Ectodermal cell (in vitro differentiated cells): Measurements from ENCODE around the gene KAT8.
"Not testable (repeated sequence)": the region's sequence is repeated elsewhere in the genome, so short reads cannot be mapped to it uniquely, and the experiment has no call there.

Source experiments
- H3K27ac ChIP-seq: 2 replicates; pipeline ENCODE4 v1.7.0; 2013; ENCODE audit warnings: mild to moderate bottlenecking, low read depth, low read length; ENCODE audit not compliant: insufficient read depth, poor library complexity, severe bottlenecking
- H3K27me3 ChIP-seq: 2 replicates; pipeline ENCODE4 v1.7.0; 2013; ENCODE audit warnings: mild to moderate bottlenecking, low read length; ENCODE audit not compliant: insufficient read depth, control insufficient read depth, poor library complexity, severe bottlenecking
- H3K36me3 ChIP-seq: one replicate; pipeline ENCODE4 v1.7.0; 2013; ENCODE audit warnings: low read length; ENCODE audit not compliant: control insufficient read depth, insufficient read depth
- H3K4me1 ChIP-seq: one replicate; pipeline ENCODE4 v1.7.0; 2013; ENCODE audit warnings: low read length; ENCODE audit not compliant: control insufficient read depth, insufficient read depth
- H3K4me3 ChIP-seq: 2 replicates; pipeline ENCODE4 v1.7.0; 2013; ENCODE audit warnings: low read depth, low read length, control low read depth; ENCODE audit not compliant: insufficient read depth
- H3K9me3 ChIP-seq: 2 replicates; pipeline ENCODE4 v1.7.0; 2013; ENCODE audit warnings: mild to moderate bottlenecking, low read length, moderate library complexity; ENCODE audit not compliant: control insufficient read depth
- WGBS, 2 experiments: methylation state at CpG; one replicate each; pipeline ENCODE4 v1.1.7; 2013; ENCODE audit warnings: missing lambda C conversion rate in 2 of 2; 5-methylcytosine and 5-hydroxymethylcytosine counted together

The KAT8 gene

DNA sequence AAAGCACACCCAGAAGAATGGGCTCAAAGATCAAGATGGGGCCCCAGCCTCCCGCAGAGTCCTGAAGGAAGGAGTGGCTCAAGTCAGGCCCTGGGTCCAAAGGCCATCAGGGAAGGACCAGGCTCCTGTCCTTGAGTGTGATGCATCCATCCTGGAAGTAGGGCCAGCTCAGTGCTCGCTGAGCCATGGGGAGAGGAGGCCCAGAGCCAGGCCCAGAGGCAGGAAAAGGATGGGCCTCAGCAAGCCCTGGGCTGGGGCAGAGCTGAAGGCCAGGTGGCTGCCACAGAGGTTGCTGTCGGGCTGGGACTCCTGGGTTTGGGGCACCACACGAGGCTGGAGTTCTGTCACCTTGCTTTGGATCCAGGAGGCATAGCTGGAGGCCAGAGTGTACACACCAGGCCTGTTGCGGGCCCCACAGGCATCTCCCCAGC lies 14.4 kb downstream of the KAT8 start:
- peaks cover 14% of the 10 kb centered on the region for H3K4me1 ChIP-seq
- H3K9me3 ChIP-seq: no peaks in the 10 kb centered on the region
- 95 to 96% methylated on average over 5 of the region's 5 CpGs for WGBS, 2 experiments
- peaks cover 5% of the 10 kb centered on the region for H3K36me3 ChIP-seq
- no peak overlapping the region for H3K27ac ChIP-seq
- H3K4me3 ChIP-seq: no peak overlapping the region
- no peaks in the 10 kb centered on the region for H3K27me3 ChIP-seq

DNA sequence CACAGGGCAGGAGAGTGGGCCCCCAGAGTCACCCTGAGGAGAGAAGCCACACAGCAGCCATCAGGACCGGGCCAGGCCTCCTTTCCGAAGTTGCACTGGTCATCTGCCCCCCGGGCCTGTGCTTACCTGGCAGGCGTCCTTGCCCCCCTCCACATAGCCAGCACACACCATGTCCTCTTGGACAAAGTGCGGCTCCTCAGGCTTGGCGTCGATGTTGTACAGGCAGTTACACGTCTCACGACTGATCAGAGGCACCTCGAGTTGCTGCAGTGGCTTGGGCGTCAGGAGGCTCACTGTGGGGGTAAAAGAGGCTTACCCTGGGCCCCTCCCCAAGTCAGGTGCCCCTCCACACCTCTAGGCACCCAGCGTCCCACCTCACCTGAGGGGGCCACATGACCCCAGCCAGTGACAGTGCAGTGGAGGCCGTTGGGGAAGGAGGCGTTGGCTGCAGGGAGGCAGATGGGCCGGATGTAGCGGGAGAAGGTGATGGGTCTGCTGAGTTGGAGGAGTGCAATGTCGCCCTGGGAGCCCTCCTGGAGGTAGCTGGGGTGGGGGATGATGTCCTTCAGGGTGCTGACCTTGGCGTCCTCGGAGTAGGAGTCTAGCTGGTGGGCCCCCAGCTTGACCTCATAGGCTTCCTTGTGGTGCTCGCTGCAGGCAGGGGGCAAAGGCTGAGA lies 15.0 kb downstream of the KAT8 start:
- 94 to 96% methylated on average over 20 of the region's 20 CpGs for WGBS, 2 experiments
- H3K4me3 ChIP-seq: no peak overlapping the region
- H3K36me3 ChIP-seq: peaks cover 4% of the 10 kb centered on the region
- H3K27me3 ChIP-seq: no peaks in the 10 kb centered on the region
- H3K27ac ChIP-seq: no peak overlapping the region
- no peaks in the 10 kb centered on the region for H3K9me3 ChIP-seq
- peaks cover 14% of the 10 kb centered on the region for H3K4me1 ChIP-seq

DNA sequence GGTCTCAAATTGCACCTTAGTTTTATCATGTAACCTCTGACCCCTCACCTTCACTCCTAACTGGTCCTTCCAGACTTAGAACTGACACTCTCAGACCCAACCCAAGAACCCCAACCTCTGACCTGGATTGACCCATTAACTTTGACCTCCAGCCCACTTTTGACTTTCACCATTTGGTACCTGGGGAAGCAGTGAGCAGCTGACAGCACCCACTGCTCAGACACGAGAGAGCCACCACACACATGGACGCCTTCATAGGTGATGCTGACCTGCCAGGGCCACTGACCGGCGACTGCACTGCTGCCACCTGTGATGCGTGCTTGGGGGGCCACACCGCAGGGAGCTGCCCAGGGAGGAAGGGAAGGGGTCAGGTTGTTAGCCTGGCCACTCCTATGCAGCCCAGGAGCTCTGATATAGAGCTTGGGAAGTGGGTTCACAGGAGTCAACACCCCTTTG lies 15.6 kb downstream of the KAT8 start:
- Histone ChIP-seq H3K4me3 (no peak overlapping the region), H3K27ac (no peak overlapping the region), H3K4me1 (peaks cover 14% of the 10 kb centered on the region), H3K36me3 (no peaks in the 10 kb centered on the region), H3K27me3 (no peaks in the 10 kb centered on the region), H3K9me3 (no peaks in the 10 kb centered on the region)
- 93 to 94% methylated on average over 6 of the region's 6 CpGs for WGBS, 2 experiments

DNA sequence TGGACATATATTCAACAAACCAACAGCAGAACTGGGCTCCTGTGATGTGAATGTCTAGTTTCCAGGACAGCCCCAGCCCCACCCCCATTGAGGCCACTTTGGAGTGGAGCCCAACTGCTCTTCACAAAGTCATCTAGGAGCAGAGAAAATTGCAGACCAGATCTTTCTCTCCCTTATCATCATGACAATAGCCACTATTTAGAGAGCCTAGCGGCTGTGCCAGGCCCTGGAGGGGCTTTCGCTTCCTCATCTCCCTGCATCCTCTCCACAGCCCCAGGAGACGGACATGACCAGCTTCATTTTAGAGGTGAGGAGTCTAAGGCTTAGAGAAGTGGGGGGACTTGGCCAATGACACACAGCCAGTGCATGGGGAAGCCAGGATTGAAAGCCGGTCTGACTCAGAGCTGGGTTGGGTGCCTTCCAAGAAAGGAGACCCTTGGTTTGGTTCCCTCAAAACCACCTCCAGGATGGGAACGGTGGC lies 16.7 kb downstream of the KAT8 start:
- Histone ChIP-seq H3K4me1 (peaks cover 17% of the 10 kb centered on the region), H3K4me3 (no peak overlapping the region), H3K9me3 (no peaks in the 10 kb centered on the region), H3K27ac (no peak overlapping the region), H3K36me3 (no peaks in the 10 kb centered on the region), H3K27me3 (no peaks in the 10 kb centered on the region)
- WGBS, 2 experiments: 39 to 44% methylated on average over 5 of the region's 5 CpGs

DNA sequence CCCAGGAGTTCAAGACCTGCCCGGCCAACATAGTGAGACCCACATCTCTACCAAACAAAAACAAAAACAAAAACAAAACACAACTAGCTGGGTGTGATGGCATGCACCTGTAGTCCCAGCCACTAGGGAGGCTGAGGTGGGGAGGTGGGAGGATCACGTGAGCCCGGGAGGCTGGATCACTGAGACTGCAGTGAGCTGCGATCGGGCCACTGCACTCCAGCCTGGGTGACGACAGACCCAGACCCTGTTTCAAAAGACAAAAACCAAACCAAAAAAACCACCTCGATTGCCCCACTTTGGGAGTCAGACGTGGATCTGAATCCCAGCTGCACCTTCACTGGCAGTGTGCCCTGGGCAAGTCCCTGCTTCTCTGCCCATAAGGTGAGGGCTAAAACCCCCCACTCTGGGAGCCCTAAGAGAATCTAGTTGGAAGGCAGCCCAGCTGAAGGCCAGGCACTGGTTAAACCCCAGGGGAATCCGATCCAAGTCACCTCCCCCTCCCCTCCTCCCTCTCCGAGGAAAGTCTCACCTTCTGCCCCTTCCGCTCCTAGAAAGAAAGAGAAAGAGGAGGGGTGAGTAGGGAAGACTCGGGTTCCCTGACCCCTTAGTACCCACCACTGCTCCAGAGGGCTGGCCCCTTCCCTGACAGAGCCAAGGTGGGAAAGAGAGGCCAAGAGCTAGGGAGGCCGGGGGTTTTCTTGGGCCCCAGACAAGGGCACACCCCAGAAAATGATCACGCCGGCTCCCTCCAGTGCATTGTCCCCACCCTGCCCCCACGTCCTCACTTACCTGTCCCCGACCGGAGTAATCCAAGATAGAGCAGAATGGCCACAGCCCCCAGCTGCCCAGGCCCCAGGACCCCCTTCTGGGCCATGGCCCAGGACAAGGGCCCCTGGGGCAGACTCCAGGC lies 17.4 kb downstream of the KAT8 start:
- Histone ChIP-seq H3K27me3 (no peaks in the 10 kb centered on the region), H3K9me3 (no peaks in the 10 kb centered on the region), H3K36me3 (no peaks in the 10 kb centered on the region), H3K27ac (no peak overlapping the region), H3K4me3 (peak overlapping the region; percentile 29), H3K4me1 (peaks cover 17% of the 10 kb centered on the region)
- WGBS, 2 experiments: 12 to 21% methylated on average over 16 to 18 of the region's 18 CpGs

DNA sequence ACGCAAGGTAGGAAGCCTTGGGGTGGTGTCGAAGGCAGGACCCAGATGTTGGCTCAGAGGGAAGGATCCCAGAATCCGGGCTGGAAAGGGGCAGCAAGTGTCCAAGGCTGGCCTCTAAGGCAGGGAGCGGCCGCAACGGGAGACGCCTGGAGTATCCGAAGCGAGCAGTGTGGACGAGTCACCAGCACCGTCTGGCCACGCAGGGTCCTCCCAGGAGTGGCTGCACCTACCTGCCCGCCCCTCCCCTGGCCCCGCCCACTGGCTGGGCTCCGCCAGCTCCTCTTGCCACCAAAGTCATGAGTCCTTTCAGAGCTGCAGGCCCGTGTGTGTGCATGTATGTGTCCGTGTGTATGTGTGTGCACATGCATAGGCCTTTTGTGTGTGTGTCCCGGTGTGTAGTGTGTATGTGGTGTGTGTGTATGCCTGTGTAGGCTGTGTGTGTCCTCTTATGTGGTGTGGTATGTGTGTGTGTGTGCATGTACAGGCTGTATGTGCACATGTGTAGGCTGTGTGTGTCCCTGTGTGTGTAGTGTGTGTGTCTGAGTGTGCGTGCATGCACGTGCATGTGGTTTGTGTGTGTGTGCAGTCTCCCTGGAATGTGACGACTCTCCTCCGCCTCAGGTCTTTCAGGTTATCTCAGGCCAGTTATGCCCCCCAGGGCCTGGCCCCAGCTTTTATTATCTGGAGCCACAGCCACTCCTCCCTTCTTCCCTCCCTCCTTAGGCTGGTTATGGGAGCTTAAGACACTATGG lies 18.2 kb downstream of the KAT8 start, which contains the start of gene PRSS8:
Gene PRSS8 (minus strand): TSS at position 193 of the 752 bp plus-strand sequence. CDS start 229 bp downstream, outside the sequence.
- no peaks in the 10 kb centered on the region for H3K36me3 ChIP-seq
- WGBS, 2 experiments: 39 to 41% methylated on average over 22 of the region's 22 CpGs
- no peaks in the 10 kb centered on the region for H3K27me3 ChIP-seq
- H3K4me3 ChIP-seq: peak within 1 kb of the TSS; percentile 29
- H3K4me1 ChIP-seq: peaks cover 17% of the 10 kb centered on the region
- H3K27ac ChIP-seq: no peak within 1 kb of the TSS
- H3K9me3 ChIP-seq: no peaks in the 10 kb centered on the region

DNA sequence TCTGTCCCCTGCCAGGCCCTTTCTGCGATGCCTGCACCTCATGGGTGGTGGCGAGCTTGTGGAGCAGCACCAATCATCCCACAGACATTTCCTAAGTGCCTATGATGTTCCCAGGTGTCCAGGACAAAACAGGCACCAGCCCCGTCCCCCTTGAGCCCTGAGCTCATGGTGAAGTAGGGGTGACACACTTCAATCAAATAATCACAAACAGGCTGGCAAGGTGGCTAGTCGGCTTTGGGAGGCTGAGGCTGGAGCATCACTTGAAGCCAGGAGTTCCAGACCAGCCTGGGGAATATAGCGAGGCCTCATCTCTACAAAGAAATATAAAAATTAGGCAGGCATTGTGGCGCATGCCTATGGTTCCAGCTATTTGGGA lies 18.8 kb downstream of the KAT8 start:
- 91 to 92% methylated on average over 6 of the region's 6 CpGs for WGBS, 2 experiments
- no peaks in the 10 kb centered on the region for H3K9me3 ChIP-seq
- no peak overlapping the region for H3K27ac ChIP-seq
- no peaks in the 10 kb centered on the region for H3K36me3 ChIP-seq
- H3K27me3 ChIP-seq: no peaks in the 10 kb centered on the region
- peaks cover 22% of the 10 kb centered on the region for H3K4me1 ChIP-seq
- H3K4me3 ChIP-seq: no peak overlapping the region

DNA sequence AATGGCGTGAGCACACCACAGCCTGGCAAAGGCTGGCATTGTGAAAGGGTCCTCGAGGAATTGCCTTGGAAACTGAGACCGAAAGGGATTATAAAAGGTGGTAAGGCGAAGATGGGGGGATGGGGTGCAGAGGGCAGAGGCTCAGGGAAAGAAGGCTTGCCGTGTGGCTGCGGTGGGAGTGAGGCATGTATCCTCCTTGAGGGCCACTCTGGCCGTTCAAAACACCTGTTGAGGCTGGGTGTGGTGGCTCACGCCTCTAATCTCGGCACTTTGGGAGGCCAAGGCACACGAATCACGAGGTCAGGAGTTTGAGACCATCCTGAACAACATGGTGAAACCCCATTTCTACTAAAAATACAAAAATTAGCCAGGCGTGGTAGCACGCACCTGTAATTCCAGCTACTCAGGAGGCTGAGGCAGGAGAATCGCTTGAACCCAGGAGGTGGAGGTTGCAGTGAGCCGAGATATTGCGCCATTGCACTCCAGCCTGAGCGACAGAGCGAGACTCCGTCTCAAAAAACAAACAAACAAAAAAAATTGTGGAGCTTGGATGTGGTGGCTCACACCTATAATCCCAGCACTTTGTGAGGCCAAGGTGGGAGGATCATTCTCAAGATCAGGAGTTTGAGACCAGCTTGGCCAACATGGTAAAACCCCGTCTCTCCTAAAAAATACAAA lies 19.5 kb downstream of the KAT8 start:
- not testable (repeated sequence) for H3K27ac ChIP-seq, H3K4me3 ChIP-seq, H3K9me3 ChIP-seq, H3K36me3 ChIP-seq, H3K27me3 ChIP-seq
- WGBS, 2 experiments: 89 to 94% methylated on average over 20 of the region's 20 CpGs
- peaks cover 28% of the 10 kb centered on the region for H3K4me1 ChIP-seq

DNA sequence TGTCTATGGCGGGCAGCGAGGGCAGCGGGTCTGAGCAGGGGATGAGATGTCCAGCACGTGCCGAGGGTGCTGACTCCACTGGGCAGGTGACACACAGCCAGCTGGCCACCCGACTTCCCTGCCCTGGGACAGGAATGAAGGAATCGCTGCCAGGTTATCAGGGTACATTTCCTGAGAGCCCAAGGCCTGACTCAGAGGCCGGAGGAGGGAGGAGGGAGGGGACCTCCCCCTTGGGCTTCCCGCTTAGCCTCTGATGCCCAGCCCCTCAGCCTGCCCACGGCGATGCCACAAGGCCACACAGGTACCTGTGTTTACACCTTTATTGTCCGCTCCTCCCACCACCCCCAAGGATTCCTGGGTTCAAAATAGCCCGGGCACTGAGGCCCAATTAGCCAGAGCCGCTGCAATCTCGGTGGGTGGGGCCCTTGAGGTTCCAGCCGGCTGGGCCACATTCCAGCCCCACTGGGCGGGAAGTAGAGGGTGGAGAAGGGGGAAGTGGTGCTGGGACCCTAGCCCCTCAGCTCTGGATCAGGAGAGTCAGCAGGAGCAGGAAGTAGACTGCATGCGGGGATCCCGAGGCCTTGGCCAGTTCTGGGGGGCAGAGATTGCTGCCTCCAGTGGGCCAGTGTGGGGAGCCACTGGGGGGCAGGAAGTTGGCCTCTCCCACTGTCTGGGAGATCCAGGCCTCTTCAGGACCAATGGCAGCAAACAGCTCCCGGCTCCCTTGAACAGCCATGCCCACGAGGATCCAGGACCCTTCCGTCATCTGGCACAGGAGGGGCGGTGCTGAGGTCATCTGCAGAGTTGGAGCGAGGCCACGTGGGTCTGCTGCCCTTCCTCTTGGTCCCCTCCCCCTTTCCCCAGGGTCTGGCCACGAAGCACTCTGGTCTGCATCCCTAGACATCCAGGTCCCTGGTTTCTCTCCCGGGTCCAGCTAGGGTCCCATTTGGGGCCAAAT lies 21.4 kb downstream of the KAT8 start:
- Histone ChIP-seq H3K4me1 (peaks cover 30% of the 10 kb centered on the region), H3K27ac (no peak overlapping the region), H3K4me3 (no peak overlapping the region), H3K9me3 (no peaks in the 10 kb centered on the region), H3K36me3 (no peaks in the 10 kb centered on the region), H3K27me3 (peaks cover 3% of the 10 kb centered on the region)
- 67 to 72% methylated on average over 27 of the region's 27 CpGs for WGBS, 2 experiments
